GM18907 (cell line): ENCODE data around the gene FN1.
"Not testable (repeated sequence)": the region's sequence is repeated elsewhere in the genome, so short reads cannot be mapped to it uniquely, and the experiment has no call there.

Experiments
- ATAC-seq: cut with Tn5 transposase; IDR thresholded peaks from one replicate; pipeline ENCODE4 v1.9.1; 2021; ENCODE audit warnings: mild to moderate bottlenecking, moderate library complexity; ENCODE audit not compliant: unreplicated experiment

FN1 gene

DNA sequence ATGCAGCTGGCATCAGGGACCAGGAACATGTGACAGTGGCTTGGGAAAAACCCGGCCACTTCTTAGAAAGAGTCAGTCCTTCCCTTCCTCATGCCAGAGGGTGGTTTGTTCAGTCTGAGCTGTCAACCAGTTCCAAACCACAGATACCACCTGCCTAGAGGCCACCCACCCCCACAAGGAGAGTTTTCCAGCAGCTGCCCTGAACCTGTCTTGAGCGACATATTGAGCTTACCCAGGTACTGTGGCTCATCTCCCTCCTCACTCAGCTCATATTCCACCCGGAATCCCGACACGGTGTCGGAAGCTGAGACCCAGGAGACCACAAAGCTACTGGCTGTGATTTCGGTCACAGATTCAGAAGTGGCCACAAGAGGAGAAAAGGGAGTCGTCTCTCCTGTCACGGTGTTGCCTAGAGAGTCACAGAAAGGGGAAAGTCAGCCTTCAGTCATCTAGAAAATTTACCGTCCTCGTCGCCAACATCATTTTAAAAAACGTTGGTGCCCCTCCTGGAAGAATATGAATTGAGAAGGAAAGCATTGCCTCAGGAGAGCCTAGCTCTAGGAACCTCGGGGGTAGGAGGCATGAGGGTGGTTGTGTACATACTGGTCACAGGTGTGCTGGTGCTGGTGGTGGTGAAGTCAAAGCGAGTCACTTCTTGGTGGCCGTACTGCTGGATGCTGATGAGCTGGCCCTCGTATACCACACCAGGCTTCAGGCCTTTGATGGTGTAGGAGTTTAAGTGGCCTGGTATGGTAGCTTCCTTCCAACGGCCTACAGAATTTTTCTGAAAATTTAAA is 26.3 kb downstream of the FN1 start:
- no peak for ATAC-seq

DNA sequence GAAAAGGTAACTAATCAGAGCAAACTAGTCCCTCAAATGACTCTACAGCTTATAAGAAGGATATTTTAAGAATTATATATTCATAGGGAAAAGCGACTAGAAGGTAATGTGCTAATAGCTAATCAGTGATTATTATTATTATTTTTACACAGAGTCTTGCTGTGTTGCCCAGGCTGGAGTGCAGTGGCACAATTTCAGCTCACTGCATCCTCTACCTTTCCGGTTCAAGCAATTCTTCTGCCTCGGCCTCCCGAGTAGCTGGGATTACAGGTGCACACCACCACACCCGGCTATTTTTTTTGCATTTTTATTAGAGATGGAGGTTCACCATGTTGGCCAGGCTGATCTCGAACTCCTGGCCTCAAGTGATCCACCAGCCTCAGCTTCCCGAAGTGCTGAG is 27.4 kb downstream of the FN1 start:
- not testable (repeated sequence) for ATAC-seq

DNA sequence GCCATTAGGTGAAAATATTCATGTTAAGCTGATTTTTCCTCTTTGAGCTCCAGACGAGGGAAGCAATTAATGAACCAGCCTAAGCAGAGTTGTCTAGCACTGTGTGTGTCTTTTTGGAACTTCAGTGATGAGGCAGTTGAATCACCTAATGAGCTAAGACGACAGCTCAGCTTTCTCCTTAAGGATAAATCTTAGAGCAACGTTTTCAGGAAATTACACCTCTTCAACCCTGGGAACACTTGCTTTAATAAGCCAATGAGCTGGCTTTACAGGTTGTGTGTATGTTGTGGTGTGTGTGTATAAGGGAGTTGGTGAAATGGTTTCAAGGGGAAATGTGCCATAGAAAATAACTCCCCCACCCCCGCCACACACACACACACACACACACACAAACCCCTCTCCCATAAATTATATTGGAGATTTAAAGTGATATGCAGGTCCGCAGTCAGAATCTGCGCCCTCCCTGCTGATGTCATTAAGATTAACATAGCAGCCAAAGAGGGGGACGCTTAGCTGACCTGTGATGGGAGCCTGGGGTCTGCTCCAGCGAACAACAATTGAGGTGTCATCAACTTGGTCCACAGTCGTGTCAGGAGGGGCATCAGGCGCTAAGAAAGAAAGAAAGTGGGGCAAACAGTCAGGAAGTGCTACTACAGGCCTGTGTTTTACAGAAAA is 28.1 kb downstream of the FN1 start:
- no peak for ATAC-seq

DNA sequence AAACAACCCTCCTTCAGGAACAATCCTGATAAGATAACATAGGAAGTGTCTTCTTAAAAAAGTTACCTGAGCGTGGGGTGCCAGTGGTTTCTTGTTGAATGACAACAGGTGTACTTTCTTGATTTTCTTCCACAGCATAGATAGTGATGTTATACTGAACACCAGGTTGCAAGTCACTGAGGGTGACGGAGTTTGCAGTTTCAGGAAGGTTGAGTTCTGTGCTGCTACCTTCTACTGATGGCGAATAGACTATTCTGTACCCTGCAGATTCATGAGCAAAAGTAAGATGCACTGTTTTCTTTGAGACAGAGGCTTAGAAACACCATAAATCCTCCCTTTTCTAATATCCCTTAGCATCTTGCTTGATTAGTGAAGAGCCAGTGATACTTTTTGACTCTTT is 28.8 kb downstream of the FN1 start:
- no peak for ATAC-seq

DNA sequence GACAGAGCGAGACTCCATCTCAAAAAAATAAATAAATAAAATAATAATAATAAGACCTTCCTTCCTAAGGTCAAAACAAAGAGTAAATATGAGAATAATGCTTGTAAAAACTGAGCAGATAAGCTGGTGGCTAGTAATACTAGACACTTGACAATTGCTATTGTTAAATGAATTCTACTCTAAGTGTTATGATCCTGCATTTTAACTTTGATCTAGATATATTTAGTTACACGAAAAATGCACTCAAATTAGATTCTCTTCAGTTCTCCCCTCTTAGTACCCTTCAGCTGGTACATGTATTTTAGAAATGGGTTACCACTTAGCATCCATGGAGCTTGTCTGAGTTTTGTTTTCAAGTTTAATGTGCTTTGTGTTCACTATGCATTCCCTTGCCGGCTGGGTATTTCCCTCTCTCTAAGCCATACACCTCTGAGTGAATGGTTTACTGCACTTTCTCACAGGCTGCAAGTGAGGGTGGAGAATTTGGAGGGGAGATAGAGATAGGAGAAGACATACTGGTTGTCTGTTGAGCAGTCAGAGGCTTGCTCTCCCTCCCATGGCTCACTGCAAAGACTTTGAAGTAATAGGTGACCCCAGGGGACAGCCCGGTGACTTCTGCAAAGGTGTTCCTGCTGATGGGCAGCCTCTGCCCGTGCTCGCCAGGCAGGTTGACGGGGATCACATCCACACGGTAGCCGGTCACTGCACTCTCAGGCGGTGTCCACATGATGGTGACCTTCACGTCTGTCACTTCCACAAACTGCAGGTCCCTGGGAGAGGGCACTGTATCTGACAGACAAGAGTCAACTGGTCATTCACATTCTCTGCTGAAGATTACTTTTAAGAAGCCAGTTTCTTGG is 29.9 kb downstream of the FN1 start:
- no peak for ATAC-seq

DNA sequence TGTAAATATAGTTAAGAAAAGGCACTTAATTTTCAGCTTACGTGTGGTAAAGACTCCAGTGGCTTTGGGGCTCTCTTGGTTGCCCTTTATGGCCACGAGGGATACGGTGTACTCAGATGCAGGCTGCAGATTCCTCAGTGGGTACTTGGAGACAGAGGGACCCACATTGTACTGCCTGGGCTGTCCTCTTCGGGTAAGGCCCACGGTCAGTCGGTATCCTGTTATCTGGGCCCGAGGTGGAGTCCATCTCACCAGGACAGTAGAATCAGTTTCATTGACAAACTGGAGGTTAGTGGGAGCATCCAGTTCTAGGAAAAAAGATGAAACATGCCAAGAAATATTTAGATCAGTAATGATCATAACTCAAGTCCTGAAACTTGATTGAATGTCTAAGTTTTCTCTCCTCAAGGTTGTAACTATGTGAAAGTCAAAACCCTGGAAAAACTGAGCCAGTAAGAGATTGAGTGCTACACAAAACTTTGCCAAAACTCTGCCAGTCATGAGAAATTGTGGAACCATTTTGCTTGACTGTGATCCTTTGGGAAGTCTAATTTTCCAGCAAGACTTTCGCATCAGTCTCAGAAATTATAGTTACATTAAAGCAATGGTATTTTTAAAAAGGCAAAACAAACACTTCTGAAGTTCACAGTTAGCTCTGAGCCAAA is 31.4 kb downstream of the FN1 start:
- no peak for ATAC-seq

DNA sequence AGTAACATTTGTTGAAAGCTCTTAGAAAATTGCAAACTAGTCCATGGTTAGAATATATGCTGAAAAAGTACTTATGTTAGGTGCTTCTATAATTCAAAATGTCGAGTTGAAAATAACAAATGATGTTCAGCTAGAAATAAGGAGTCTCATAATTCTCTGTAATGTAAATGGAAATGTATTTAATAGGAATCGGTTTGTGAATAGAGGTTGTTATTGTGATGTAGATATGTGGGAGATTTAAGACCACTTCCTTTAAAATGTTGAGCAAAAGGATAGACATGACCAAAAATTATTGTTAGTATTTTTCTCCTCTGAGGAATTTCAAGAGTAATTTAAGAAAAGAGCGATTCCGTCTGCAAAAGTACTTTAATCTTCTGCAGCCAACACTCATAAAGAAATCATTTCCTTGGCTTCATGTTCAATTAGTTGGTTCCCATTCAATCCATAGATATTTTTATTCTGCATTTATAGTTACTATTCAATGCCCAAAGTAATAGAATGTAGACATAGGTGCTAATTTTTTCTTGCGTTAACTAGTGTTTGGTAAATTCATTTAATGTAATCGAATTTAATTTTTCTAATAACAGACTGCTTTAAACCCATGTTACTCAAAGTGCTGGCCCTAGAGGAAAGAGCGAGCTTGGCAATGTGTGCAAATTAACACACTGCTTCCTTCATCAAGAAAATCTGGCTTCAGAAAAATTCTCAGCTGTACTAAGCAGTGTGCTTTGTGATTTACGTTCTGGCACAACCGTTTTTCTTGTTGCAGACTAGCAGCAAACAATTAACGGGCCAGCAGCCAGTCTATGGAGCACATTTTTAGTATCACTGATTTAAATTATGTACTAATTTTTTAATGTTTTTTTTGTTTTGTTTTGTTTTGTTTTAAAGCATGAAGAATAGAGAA is 32.2 kb downstream of the FN1 start:
- ATAC-seq: no peak

DNA sequence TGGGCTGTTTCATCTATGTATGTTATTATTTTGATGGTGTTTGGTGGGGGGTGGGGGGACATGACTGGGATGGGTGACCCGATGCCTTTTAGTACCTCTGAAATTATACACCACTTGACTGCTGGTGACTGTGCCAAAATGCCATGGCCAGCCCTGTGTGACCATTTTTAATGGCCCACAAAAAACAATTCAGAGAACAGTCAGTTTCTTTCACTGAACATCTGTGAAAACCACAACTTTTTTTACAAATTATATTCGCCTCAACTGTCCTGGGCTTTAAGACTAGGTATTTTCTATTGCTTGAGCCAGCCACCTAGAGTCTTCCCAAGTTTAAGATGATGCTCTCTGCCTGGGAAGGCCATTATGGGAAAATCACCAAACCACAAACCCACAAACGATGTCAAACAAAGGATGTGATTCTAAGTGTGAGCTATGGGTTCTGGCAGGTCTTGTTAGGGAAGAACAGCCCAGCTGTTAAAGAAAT is 33.9 kb downstream of the FN1 start:
- ATAC-seq: no peak

DNA sequence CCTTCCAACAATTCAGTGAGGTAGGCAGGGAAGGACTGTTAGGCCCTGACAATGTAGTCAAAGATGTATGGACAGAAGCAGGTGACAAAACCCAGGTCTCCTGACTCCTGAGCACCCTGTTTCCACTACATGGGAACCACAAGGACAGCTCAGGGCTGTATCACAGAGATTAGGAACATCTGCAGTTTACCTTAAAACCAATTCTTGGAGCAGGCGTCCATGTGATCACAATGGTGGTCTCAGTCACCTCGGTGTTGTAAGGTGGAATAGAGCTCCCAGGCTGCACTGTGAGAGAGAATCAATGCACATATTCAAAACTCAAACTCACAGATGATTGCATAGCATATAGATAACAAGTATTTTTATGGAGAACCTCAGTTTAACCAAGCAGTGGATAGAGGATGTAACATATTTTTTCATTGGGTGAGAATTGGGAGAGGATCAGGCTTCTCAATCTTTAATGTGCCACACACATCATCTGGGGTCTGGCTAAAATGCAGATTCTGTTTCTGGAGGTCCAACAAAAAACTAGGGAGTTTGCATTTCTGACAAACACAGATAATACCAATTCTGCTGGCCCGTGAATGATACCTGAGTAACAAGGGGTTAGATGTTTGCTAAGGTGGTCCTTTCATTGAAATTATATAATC is 36.7 kb downstream of the FN1 start:
- no peak for ATAC-seq

DNA sequence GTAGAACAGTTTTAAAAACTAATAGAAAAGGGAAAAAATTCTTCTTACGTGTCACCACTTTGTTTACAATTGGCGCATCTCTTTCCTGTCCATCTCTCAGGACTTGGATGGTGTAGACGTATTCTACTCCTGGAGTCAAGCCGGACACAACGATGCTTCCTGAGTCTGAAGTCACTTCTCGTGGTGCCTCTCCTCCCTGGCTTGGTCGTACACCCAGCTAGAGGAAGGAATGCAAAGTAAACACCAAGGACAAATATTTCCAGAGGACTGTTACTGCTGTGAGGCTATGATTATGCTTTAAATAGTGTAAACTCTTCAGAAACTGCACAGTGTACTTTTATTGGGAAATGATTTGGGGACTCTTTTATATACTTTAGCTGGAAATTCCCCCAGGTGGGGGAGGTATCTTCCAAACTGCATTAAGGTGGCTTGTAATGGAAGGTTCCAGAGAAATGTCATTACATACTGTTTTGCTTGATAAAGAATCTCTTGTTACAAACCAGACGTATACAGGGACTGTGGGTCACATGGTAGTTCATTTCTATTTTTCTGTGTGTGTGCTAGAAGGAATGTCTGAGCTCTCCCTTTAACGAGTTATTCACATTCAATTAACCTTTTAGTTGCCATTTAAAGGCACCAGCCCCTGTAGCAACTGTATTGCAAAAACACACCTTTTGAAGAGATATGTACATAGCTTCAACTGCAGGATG is 38.1 kb downstream of the FN1 start:
- ATAC-seq: no peak

DNA sequence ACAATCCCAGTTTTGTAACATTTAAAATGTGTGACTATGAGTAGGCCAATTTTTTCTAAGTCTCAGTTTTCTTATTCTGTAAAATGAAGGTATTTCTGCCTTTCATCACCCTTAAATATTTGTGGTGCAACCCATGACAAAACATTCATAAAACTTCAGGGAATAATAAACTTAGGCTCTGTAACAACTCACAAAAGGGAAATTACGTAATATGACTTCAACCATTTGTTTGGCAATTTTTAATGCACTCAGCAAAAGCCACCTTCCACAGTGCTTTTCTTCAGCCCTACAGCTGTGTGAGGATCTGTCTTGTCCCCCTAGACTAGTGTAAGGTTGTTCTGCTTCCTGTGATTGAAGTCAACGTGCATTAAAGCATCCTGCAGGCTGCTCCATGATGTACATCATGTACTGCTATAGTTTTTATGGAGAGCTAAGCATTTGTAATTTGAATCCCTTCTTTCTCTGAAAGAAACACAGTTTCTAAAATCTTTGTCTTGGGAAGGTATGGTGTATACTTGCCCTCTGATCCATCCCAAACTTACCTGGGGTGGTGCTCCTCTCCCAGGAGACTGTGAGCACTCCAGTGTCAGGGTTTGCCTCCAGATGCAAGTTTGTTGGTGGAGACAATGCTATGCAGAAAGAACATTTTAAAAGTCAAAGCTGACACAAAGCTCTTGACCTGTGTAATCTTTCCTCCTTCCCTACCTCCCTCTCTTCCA is 39.1 kb downstream of the FN1 start:
- no peak for ATAC-seq

DNA sequence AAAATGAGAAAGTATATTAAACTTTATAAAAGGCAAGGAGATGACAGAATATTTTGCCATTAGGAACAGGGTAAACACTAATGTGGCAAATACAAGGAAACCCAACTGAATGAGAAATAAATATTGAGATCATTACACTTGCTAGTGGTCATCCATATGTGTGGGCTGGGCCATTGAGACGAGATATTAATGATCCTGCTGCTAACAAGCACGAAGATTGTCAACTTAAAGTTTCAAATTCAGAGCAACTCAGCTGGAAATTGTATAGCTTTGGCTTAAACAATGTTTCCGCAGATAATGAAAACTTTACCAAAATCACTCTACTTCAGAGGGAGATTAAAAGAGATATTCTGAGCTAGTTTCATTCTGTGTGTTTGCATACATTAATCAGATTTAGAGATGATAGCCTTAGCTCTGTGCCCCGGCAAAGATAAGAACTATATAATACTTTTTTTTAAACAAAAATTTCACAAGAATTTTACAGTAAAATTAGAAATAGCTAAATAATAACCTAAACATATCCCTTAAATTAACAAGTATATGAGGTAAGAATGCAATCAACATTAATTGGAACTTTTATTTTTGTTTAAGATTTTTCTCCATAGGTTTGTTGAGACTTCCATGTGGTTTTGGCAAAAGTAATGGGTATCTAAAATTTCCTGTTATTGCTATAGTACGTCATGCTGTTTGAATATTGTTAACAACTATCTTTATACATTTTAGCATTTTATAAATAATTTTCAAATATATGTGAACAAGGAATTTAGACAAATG is 40.0 kb downstream of the FN1 start:
- no peak for ATAC-seq

DNA sequence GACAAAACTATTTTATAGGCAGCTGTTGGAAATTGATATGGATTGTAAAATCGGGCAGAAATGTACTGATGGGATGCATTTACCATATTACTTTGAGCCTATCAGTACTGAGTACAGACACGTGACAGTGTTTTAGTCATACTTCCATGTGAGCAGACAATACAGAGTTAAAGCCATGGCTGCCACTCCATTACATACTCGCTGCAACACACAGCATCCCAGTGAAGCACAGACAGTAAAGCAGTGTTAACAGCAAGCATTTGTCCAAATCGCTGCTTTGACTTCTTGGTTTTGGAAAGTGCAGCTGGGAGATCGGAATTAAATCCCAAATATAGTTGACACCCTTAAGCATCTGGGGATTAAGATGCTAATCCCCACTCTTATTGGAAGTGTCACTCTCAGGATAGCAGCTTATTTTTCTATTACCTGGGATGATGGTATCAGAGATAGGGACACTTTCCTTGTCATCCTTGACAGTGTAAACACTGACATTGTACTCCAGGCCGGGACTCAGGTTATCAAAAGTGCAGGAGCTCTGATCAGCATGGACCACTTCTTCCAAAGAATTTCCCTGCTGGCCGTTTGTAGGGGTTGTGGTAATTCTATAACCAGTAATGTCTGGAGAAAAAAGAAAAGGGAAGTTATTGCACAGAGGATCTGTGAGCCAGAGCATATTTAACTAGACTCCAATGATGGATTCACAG is 41.6 kb downstream of the FN1 start:
- no peak for ATAC-seq

DNA sequence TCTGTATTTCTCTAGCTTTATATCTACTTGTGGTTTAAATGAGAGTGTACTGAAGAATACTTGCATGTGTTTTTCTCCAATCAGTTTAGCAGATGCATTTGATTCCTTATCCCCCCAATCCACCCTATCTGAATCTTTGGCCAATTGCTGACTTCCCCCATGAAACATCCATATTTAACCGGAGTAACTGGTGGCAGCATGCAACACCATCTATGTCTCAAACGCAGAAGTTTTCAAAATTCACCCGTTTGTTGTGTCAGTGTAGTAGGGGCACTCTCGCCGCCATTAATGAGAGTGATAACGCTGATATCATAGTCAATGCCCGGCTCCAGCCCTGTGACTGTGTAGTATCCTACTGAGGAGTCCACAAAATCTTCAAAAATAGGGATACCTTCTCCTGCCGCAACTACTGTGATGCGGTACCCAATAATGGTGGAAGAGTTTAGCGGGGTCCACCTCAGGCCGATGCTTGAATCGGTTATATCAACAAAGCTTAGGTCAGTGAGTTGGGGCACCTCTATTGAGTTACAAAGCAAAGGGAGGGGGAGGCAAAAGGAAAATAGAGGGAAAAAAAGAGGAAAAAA is 43.1 kb downstream of the FN1 start:
- no peak for ATAC-seq

DNA sequence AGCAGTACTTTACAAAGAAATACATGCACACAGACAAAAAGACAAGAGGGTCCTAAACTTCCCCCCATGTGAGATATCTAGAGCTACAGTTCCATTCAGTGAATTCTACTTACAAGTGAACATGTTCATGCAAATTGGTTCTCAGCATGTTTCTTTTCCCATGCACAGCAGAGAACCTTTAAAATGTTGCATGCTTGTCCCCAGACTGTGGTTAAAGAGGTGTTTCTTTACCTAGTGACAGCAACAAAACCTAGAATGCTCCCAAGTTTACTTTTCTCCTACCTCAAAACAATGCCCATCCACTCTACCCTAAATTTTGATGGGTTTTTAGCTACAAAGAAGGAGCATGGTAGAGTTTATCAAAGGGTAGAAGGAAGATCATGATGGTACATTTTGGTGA is 43.7 kb downstream of the FN1 start:
- no peak for ATAC-seq

DNA sequence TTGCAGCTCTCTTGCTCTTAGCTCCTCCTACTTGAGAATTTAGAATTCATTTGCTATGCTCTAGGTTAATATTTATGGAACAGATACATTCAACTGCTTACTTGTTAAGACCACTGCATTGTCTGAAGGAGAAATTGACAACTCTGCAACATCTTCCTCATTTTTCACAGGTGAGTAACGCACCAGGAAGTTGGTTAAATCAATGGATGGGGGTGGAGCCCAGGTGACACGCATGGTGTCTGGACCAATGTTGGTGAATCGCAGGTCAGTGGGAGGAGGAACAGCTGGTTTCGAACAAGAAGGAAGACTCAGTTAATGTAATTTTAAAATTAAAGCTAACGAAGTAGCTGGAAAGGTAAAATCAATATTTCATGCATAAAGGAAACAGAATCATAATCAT is 44.3 kb downstream of the FN1 start:
- ATAC-seq: no peak

DNA sequence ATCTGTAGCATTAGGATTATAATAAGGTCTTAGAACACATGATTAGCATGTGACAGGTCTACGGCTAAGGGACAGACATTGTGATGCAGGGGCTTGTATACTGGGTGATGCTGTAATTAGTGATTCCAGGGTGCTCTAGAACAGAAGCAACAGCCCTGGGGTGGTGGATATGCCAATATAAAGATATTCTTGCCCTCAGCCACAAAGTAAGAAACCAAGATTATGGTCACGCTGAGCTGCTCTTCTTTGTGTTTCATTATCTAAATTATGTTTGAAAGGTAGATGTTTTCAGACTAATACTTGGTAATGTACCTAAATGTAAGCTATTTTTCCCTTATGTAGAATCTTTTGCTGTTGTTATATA is 45.3 kb downstream of the FN1 start:
- ATAC-seq: no peak
